NCI-H460 (cell line): Measurements from ENCODE around the gene CDC37L1. TPM values are rescaled to one million over a fixed set of nuclear protein-coding genes. Genes with fewer than 3 reads are reported as not detected.

Experiments
- DNase-seq: peaks from one replicate; pipeline ENCODE4 v3.0.0-alpha.2; 2016; ENCODE audit warnings: low read depth; ENCODE audit errors: extremely low read depth
- total RNA-seq: library from RNA; depleted of rRNA; stranded (reverse); fragments of >200 nt; shearing (Covaris generic); gene quantifications from 2 replicates; pipeline ENCODE4 v1.2.3, GENCODE V29; 2014

The CDC37L1 gene
- total RNA-seq, 1 experiment from 2014 or later = 12.0 TPM

- DNase-seq = no peak
Observed at GRCh38 chr9:4709380-4709779, 30.0 kb downstream of the CDC37L1 start.

GRCh38 chr9:4713849-4714248 lies 34.5 kb downstream of the CDC37L1 start:
- no peak for DNase-seq

- DNase-seq = no peak
Observed at GRCh38 chr9:4714266-4715016, 35.1 kb downstream of the CDC37L1 start.

- no peak for DNase-seq
Observed at GRCh38 chr9:4716163-4716562, 36.8 kb downstream of the CDC37L1 start.

GRCh38 chr9:4717815-4718214 lies 38.4 kb downstream of the CDC37L1 start:
- DNase-seq = no peak

- no peak for DNase-seq
Observed at GRCh38 chr9:4718911-4719310, 39.5 kb downstream of the CDC37L1 start.

- DNase-seq = no peak
Observed at GRCh38 chr9:4721736-4722135, 42.4 kb downstream of the CDC37L1 start.

GRCh38 chr9:4725706-4726442 lies 46.5 kb downstream of the CDC37L1 start:
- DNase-seq = no peak

- no peak for DNase-seq
Observed at GRCh38 chr9:4727593-4727992, 48.2 kb downstream of the CDC37L1 start.

GRCh38 chr9:4732890-4733289 lies 53.5 kb downstream of the CDC37L1 start:
- no peak for DNase-seq

GRCh38 chr9:4734150-4734549 lies 54.8 kb downstream of the CDC37L1 start:
- DNase-seq = no peak

GRCh38 chr9:4738866-4739586 lies 59.7 kb downstream of the CDC37L1 start:
- no peak for DNase-seq

GRCh38 chr9:4739587-4740387 lies 60.4 kb downstream of the CDC37L1 start:
- no peak for DNase-seq

- DNase-seq = no peak
Observed at GRCh38 chr9:4740388-4740637, 60.9 kb downstream of the CDC37L1 start.

GRCh38 chr9:4740638-4741364 lies 61.4 kb downstream of the CDC37L1 start, which contains the start of gene AK3:
Gene AK3 (minus strand): TSS chr9:4741202. CDS start chr9:4741087, 115 bp downstream.
- DNase-seq = peak; percentile 54

GRCh38 chr9:4741365-4742089 lies 62.2 kb downstream of the CDC37L1 start:
- no peak for DNase-seq

- no peak for DNase-seq
Observed at GRCh38 chr9:4742246-4742645, 62.9 kb downstream of the CDC37L1 start.

- no peak for DNase-seq
Observed at GRCh38 chr9:4743131-4743875, 63.9 kb downstream of the CDC37L1 start.
